Measurements from ENCODE around the gene NFATC1.

GRCh38 chr18:79518683-79519128 is 123.0 kb downstream of the NFATC1 start:
- no peak for TF ChIP-seq GATA3 (IDR thresholded peaks at IDR 0.05; ENCODE audit: low read depth, low read length)
- TF ChIP-seq GATA2 (IDR thresholded peaks at IDR 0.05; ENCODE audit: low read depth, low read length), result no peak

Measured in SH-SY5Y (cell line).